HG03039 (cell line): Measurements from ENCODE around the gene CYRIA.

Source experiments
- ATAC-seq: cut with Tn5 transposase; IDR thresholded peaks from one replicate; pipeline ENCODE4 v1.9.1; 2021; ENCODE audit warnings: mild to moderate bottlenecking, moderate library complexity; ENCODE audit not compliant: unreplicated experiment

Gene CYRIA

DNA sequence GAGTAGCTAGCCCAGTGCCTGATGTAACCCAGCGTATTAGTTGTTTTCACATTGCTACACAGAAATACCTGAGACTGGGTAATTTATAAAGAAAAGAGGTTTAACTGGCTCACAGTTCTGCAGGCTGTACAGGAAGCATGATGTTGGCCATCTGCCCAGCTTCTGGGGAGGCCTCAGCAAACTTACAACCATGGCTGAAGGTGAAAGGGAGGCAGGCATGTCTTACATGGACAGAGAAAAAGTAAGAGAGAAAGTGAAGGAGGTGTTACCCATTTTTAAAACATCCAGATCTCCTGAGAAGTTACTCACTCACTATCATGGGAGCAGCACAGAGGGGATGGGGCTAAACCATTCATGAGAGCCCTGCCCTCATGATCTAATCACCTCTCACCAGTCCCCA lies 6.1 kb upstream of the CYRIA start:
- ATAC-seq: no peak

DNA sequence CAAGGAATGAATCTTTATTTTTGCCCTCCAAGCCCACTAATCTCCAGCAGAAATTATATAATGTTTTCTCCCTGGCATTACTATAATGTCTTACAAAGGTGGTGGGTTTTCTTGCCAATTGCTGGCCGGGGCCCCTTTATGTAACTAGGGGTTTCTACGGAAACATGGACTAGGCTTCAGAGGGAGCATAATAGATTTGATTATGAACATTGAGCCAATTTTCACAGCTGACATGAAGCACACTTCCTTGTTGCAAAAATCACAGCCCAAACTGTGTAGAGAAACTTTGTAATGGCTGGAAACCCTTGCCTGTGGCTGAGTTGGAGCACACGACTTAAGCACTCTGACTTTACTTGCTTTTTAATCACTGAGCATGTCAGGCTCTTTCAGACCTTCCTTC lies 3.8 kb upstream of the CYRIA start:
- no peak for ATAC-seq

DNA sequence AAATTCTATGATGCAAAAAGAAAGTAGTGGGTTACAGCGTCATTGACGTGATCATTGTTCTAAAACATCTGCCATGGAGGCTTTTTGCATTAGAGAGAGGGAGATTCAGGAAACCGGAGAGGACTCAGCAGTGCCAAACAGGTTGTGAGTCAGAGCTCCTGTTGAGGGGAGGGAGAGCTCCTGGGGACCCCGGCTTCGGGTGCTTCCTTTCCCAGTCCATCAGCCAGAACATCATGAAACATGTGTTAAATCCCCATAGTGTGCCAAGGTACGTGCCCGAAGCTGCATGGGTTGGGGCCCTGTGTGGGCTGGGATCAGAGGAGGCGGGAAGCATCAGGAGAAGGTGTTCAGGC lies 791 bp upstream of the CYRIA start:
- ATAC-seq: peak; percentile 16

DNA sequence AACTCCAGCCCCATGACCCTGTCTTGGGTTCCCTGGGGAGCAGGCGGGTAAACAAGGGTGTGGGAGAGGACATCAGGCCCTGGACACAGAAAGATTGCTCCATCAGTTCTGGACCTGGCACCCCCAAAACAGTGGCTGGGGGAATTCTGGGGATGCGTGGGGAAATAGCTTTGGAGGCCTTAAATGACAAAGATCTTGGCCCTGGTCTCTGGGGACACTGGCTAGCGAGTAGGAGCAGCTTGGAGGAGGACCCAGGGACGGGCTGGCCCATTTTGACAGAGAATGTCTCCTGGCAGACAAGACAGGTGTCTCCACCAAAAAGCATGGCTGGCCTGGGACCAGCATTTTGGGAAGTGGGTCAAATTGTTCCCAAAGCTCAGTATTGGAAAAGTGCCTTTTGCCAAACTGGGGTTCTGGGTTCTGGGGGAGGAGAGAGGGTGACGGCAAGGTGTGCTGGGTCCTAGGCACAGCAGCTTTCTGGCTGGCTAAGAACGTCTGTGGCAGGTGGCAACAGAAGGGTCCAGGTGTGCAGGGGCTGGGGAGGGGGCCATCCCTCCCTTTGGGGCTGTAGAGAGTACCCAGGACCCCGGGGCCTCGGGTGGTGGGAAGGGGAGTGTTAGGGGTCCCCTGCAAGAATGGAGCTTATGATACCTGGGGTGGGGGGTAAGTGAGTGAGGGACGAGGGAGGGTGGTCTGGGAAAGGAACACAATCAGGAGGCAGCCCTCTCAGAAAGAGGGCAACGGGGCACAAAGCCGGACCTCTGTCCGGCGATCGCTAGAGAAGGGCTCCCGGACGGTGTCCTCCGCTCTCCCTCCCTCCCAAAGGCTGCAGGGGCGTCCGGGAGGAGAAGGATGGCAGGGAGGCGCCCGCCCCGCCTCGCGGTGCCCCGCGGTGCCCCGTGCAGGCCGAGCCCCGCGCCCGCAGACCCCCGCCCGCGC lies 556 bp downstream of the CYRIA start:
- ATAC-seq: no peak

GRCh38 chr2:16664052-16664731 lies 1.4 kb downstream of the CYRIA start:
- no peak for ATAC-seq

DNA sequence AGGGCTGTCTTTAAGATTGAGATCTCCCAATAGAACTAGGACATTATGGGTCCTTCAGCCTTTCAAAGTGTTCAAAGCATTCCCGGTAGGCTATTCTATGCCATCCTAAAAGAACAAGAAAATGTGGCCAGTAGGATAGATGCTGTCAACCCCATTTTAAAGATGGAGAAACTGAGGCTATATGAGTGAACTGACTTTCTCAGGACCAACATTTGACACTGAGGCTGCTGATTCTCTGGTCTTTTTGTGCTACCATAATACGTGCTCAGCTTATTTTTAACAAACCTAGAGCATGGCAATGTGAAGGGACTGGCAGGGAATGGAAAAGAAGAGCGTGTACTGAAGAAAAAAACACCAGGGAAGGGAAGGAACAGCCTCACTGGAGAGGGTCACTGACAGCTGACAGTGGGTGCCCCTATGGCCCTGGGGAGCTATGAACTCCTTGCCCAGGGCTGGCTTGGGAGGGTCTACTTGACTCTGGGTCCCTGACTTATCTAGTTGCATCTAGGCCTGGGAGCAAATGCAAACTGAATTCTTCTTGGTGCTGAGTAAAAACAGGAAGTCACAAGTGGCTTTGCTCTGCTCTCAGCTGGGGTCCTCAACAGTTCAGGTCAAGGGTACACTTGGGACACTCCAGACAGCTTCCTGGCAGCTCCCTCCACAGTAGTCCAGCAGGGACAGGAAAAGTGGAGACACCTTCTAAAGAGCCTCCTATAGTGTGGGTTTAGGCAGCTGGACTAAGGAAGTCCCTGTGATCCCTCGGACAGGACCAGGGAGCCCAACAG lies 2.3 kb downstream of the CYRIA start:
- no peak for ATAC-seq

DNA sequence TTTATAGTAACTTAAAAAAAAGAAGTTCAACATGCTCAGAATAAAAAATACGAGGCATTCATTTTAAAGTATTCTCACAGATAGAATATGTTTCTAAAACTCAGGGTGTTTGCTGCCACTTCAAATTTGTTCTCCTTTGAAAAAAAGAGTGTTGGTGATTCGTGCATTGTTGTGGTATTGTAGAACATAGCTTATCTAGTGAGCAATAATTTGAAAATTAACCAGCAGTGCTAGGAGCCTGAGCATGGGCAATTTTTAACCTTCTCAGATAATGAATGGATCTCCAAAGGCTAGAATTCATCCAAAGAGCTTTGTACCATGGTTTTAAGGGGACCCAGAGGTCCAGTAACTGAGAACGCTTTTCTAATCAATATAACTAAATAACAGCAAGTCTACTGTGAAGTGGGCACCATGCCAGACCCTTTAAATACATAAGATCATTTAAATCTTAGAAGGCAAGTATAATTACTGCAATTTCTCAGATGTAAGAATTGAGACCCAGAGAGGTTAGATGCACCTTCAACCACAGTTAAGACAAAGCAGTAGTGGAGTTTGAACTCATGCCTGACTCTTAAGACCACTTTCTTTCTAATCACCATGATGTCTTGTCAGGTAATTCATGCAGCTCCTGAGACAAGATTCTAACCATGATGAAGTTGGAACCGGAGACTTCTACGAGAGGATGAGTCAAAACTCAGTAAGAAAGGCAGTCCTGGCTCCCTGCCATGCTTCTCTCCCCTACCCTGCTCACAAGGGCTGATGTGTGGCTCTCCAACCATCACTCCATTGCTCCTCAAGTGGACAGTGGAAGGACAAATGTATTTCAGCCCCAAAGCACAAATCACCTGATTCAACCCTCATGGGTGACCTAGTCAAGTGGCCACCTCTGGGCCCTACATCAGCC lies 3.4 kb downstream of the CYRIA start:
- no peak for ATAC-seq

DNA sequence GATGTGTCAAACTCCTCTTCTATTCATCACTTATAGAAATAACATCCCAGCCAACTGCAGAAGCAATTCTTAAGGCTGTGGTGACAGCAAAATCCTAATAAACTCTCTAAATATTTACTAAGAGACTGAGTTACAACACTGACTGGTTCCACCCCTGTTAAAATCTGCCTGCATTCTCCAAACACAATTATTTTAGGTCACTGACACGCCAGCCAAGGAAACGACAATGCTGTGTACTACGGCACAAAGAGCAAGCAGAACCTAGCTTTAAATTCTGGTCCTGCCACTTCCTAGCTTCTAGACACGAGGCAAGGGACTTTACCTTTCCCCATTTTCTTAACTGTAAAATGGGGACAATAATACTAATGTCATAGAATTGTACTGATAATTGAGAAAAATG lies 4.1 kb downstream of the CYRIA start:
- ATAC-seq: no peak

DNA sequence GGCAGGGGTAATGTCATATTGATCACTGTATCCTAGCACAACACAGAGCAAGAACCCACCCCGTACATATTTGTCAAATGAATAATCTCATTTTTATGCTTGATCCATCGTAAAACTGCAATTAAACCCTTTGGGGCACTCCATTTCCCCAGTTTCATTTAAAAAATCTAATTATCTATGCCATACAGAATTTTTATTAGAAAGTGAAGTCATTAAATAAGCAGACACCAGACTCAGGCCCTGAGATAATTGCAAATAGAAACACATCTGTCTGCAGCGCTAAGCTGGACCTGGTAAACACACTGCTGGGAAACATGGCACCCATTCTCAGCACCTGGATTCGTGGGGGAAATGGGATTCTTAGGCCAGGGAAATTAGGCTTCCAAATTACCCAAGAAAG lies 5.1 kb downstream of the CYRIA start:
- ATAC-seq: no peak

GRCh38 chr2:16660114-16660513 lies 5.5 kb downstream of the CYRIA start:
- no peak for ATAC-seq

DNA sequence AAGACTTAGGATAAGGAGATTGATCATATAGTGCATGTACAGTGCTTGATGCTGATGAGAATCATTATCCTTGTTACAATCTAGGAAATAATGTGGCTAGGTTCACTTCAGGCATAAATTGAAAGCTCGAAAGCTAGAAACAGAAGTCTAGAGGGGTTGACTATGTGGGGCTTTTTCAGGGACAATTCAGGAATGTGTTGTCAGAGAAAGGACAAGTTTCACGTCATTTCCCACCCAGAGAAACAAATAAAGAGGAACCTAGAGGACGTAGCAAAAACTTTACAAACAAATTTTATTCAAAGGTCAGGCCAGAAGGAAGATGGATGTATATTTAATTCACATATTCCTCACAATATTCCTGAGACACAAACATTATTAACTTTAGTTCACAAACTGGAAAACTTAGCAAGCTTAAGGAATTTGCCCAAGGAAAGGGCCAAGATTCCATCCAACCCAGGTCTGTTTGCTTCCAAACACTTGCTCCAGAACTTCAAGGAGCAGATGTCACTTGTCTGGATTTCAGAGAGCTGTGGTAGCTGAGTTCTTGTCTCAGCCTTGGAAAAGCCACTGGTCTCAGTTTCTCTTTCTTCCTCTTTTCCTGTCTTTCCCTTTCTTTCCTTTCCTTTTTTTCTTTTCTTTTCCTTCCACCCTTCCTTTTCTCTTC lies 7.4 kb downstream of the CYRIA start:
- ATAC-seq: no peak

GRCh38 chr2:16657671-16658070 lies 8.0 kb downstream of the CYRIA start:
- no peak for ATAC-seq

GRCh38 chr2:16656784-16657391 lies 8.7 kb downstream of the CYRIA start:
- ATAC-seq: peak; percentile 80

- ATAC-seq: no peak
Observed at GRCh38 chr2:16655905-16656642, 9.6 kb downstream of the CYRIA start.

- ATAC-seq: no peak
Observed at GRCh38 chr2:16655445-16655837, 10.2 kb downstream of the CYRIA start.

DNA sequence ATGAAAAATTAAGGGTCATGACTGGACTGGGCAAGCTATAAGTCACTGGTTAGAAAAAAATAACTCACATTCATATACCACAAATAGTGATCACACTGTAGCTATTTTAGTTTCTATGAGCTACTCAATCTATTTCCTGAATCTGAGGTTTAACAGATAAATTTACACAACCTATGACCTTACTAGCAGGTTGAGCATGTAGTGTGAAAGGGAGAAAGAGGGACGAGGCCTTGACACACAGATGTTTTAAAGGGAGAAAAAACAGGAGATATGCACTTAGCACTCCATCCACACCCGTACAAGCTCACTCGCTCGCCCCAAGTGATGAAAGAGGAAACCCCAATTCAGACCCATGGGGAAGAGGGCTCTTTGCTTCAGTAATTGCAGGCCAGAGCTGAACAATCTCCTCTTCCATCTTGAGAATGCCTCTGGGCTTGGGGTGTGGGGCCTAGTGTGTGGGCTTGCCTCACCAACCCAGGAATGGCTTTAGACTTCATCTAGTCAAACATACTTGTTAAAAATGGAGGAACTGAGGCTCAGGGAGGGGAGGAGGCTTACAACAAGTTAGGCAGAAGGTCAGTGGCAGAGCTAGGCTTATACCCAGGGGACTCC lies 10.7 kb downstream of the CYRIA start:
- ATAC-seq: no peak

GRCh38 chr2:16653799-16654198 lies 11.8 kb downstream of the CYRIA start:
- peak; percentile 46 for ATAC-seq

GRCh38 chr2:16653083-16653375 lies 12.6 kb downstream of the CYRIA start:
- no peak for ATAC-seq
